ENCODE measurements around the gene GNAQ. TPM values are rescaled to one million over a fixed set of nuclear protein-coding genes. Genes with fewer than 3 reads are reported as not detected.
A peak's percentile ranks its signal among the peaks of the same experiment; 100 is the strongest.

Gene GNAQ
- total and polyA plus RNA-seq, 2 of the 4 experiments (the other 2 are of a cell fraction) = 23.1 to 50.7 TPM

DNA sequence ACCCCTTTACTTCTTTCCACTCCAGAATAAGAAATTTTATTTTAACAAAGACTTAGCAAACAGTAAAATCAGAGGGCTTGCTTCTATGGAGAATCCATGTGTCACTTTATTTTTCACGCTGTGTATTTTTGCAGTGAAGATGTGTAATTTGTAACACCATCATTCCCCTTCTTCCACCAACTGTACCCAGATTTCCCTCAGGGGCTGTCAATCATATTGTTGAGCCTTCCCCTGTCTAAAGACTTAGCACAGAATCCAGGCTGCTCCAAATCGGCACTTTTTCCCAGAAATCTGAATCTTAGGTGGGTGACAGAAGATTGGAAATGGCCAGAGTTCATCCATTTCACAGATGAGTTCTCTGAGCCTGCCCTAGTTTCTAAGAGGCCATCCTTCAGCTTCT lies 115.9 kb downstream of the GNAQ start:
- Histone ChIP-seq H4K8ac (ENCODE audit: low read depth in 2 of 2, low read length in 2 of 2) (no peak overlapping the region), H3K4me2 (ENCODE audit: low read depth, low read length) (no peak overlapping the region), H3K9me1 (ENCODE audit: insufficient read depth, low read length) (peaks cover 2% of the 10 kb centered on the region; the same call in 1 of the 2 replicates), H3K27ac (ENCODE audit: insufficient read depth, low read length) (no peak overlapping the region), H3K36me3 (ENCODE audit: control insufficient read depth, insufficient read depth, low read length) (peaks cover 4% of the 10 kb centered on the region), H4K5ac (ENCODE audit: low read depth, low read length) (no peak overlapping the region), H3K4me3 (ENCODE audit: insufficient read depth, low read depth, low read length) (no peak overlapping the region), H3K14ac (replicated peaks; ENCODE audit: low read depth, low read length) (no peak overlapping the region), H3K23ac (ENCODE audit: low read depth, low read length) (0 out of 2 replicates have a peak overlapping the region, but pooled peaks have one; percentile 25), H3K9ac (ENCODE audit: low read depth, low read length) (no peak overlapping the region), H3K56ac (ENCODE audit: extremely low read depth, insufficient read depth, low read length) (no peak overlapping the region), H2AFZ (replicated peaks; ENCODE audit: low read length, poor library complexity) (no peak overlapping the region), H3K18ac (ENCODE audit: low read depth, low read length) (no peak overlapping the region), H3K27me3 (ENCODE audit: control insufficient read depth, insufficient read depth, low read length) (no peaks in the 10 kb centered on the region), H2BK20ac (ENCODE audit: low read depth, low read length) (no peak overlapping the region), H3K4ac (ENCODE audit: low read depth, low read length) (no peak overlapping the region), H2BK120ac (ENCODE audit: low read depth, low read length) (no peak overlapping the region), H3K79me1 (ENCODE audit: low read depth in 1 of 2, low read length in 2 of 2) (peaks cover 25 to 35% of the 10 kb centered on the region in 2 experiments), H2AK5ac (ENCODE audit: low read depth, low read length) (no peak overlapping the region), H2AK9ac (replicated peaks; ENCODE audit: low read depth, low read length, poor library complexity) (no peak overlapping the region), H2BK5ac (ENCODE audit: low read depth, low read length, poor library complexity, severe bottlenecking) (no peak overlapping the region), H3K4me1 (ENCODE audit: control insufficient read depth, insufficient read depth, low read length) (no peaks in the 10 kb centered on the region), H2BK15ac (ENCODE audit: low read depth, low read length) (no peak overlapping the region), H4K91ac (ENCODE audit: insufficient read depth, low read depth, low read length) (no peak overlapping the region), H3K9me3 (ENCODE audit: control insufficient read depth, insufficient read depth, low read length) (no peaks in the 10 kb centered on the region), H4K20me1 (ENCODE audit: insufficient read depth, low read length) (peaks cover 8% of the 10 kb centered on the region; the same call in 1 of the 2 replicates)
- dilution Hi-C loops (cut with HindIII; ENCODE audit: low sequenced_read_pairs, unreplicated experiment) (no loop called here), in situ Hi-C loops (cut with MboI; ENCODE audit: low sequenced_read_pairs) (no loop called here), intact Hi-C loops (cut with micrococcal nuclease) (no loop called here)
- no CpG with 5 or more reads among the region's 2 CpGs for WGBS, 2 experiments (ENCODE audit: extremely low coverage in 2 of 2, insufficient read length in 1 of 2)
- CTCF ChIA-PET = interaction anchor here (0.7 kb wide), 1 partner anchor 14 kb away, joined by 3 read pairs; no protein-coding TSS in a partner anchor
- TF ChIP-seq BHLHE40 (IDR thresholded peaks at IDR 0.05; ENCODE audit: low read depth, low read length) = no peak
- TF ChIP-seq FOS (IDR thresholded peaks at IDR 0.05; ENCODE audit: low read depth, low read length) = no peak
- ATAC-seq (ENCODE audit: low read depth) (no peak), DNase-seq (no peak)
- POLR2A ChIA-PET (ENCODE audit: unreplicated experiment) = no interaction called here
- BruUV-seq (replicated peaks) = no TSS peak

Data from IMR-90 (cell line).